NCI-H82 (cell line): ENCODE results near the gene SMOC2.

Source experiments
- DNase-seq: peaks from one replicate; lab custom pipeline; 2025; lab: John Stamatoyannopoulos, UW

Gene SMOC2

DNA sequence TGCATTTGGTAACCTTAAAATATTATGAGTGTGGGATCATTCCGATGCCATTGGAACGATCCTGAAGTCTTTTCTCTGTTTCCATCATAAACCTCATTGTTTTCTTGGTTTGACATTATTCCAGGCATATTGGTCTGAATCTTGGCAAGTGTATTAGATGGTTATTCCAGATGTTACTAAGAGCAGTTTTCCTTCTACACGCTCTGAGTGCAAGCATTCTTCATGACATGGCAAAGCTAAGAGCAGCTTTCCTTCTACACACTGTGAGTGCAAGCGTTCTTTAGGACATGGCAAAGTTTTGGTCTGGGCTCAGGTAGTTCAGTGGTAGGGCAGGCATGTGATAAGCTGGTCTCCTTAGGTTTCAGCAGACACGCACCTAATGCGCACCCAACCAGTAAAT, 53.0 kb downstream of the SMOC2 start:
- no peak for DNase-seq

GRCh38 chr6:168494726-168495125, 53.7 kb downstream of the SMOC2 start:
- no peak for DNase-seq

DNA sequence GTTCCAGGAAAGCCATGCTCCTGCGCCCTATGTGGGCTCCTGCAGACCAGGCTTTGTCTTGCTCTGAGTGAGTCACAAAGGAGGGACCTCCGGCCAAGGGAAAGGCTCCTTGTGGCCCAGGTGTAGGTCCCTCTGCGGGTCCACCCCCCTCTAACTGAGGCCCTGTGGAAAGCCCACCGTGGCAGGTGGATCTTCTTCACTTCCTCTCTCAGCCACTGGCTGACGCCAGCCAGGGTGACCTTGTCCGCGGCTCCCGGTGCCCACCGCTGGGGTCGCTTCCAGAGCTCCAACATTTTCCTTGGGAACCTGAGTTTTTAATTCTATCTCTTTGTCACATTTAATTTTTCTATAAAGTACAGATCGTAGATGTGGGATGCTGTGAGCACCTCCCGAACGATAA, 54.1 kb downstream of the SMOC2 start:
- no peak for DNase-seq

DNA sequence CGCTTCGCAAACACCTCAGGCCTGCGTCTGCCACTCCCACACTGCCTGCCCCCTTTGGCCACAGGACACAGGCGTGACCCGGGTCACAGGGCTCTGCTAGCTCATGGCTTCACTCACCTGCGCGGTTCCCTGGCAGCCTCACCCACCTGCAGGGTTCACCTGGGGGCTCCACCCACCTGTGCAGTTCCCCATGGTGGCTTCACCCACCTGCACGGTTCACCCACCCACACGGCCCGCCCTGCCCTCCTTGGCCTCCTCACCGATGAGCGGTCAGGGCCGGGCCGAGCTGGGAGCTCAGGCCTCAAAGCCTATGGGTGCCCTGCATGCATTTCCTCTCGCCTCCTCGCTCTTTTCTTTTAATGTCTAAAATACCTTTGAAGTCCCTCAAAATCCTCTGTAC, 54.7 kb downstream of the SMOC2 start:
- DNase-seq, result no peak

- DNase-seq, result no peak
Measured at GRCh38 chr6:168496139-168496996, 55.4 kb downstream of the SMOC2 start.

GRCh38 chr6:168496997-168497331, 56.0 kb downstream of the SMOC2 start:
- DNase-seq, result no peak

DNA sequence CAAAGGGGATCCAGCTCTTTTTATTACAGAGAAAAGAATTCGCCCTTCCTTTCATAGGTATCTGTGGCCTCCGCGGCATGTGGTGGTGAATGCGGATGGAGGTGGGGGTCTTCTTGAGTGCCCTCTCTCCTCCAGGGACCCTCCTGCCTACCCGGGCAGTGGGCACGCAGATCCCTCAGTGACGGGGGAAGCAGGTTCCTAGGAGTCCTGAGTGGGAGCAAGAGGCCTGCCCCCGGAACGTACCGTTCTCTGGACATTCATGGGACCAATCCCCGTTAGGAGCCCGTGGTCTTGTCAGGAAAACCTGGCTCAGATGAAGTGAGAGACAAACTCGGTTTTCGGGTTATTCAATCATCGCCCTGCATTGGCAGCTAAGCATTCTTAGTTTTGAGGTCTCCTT, 56.4 kb downstream of the SMOC2 start:
- DNase-seq, result no peak

GRCh38 chr6:168498161-168498843, 57.3 kb downstream of the SMOC2 start:
- DNase-seq, result no peak

GRCh38 chr6:168499045-168499650, 58.2 kb downstream of the SMOC2 start:
- DNase-seq, result no peak

GRCh38 chr6:168500519-168500918, 59.5 kb downstream of the SMOC2 start:
- DNase-seq, result no peak

DNA sequence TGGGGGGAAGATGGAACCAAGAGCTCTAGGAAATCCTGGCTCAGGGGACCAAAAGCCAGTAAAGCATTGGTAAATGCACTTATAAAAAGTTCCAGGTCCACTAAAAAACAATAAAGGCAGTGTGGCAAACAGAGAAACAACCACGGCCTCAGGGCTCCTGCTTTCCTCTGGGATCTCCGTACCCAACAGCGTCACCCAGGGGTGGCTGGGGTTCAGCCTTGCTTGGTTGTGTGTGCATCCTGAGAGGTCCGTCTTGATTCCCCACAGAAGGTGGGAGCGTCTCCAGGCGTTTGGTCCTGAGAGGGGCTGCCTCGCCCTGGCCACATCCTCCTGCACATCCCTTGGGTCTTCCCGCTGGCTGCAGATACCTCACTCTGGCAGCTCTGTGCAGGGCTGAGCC, 60.6 kb downstream of the SMOC2 start:
- DNase-seq, result no peak

GRCh38 chr6:168504366-168504765, 63.4 kb downstream of the SMOC2 start:
- no peak for DNase-seq

DNA sequence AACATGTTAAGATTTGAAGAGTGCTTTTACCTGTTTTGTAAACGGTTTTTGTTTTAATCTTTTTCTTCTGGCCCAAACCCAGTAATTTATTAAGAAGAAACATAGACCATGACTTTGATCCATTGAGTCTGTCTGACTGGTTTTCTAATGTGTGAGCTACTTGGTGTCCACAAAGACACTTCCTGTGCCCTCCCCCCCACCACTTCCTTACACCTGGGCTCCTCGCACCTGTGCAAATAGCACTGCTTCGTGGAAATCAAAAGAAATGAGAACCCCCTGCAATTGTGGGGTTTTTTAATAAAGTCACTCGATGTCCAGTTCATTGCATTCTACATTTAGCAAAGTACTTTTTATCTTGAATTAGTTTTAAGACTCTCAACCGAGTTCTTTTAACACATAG, 65.5 kb downstream of the SMOC2 start:
- no peak for DNase-seq

DNA sequence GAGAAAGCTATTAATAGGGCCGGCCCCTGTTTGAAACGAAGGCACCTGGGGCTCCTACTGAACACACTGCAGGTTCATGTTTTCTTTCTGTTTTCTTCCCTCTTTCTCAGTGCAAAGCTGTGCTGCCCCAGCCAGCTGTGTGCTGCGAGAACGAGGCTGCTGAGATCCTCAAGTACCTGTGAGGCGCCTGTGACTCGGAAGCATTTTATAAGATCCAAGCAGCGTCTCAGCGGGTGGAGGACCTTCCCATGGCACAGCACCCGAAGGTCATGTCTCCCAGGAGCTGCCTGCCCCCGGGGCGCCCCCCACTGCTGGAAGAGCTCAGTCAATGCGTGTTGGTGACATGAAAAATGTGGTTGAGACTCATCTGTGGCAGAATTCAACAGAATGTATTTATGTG, 66.3 kb downstream of the SMOC2 start:
- no peak for DNase-seq

- DNase-seq, result no peak
Measured at GRCh38 chr6:168507730-168508129, 66.7 kb downstream of the SMOC2 start.

DNA sequence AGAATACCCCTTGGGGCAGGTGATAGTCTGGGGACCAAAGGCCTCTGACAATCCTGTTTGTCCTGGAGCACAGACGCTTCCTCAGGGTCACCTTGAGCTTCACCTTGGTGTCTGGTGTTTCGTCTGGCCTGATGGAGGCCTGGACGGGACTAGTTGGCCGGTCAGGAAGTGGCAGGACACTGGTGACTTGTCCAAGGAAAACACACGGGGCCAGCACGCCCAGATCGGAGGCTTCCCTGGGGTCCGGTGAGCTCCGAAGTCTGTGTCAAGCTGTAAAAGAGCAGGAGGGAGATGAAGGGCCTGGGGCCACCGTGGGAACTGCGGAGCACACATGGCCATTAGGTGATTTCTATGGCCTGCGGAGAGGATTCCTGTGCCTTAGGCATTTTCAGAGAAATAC, 67.9 kb downstream of the SMOC2 start:
- DNase-seq, result no peak

DNA sequence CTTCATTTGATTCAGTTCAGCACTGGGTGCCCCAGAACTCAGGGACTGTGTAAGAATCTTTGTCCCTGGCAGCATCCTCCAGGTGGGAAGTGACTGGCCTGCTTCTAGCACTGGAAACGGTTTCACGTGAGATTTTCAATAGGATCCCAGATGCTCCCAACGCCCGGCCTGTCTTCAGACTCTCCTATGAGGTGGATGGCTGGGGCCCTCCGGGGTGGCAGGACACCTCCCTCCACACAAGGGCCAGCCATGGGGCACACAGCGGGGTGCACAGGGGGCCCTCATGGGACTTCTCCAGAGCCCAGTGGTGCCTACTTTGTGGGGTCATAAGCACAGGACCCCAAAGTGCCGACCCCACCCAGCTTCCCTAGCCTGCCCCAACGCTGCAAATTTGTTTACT, 72.8 kb downstream of the SMOC2 start:
- DNase-seq, result no peak

GRCh38 chr6:168514216-168514615, 73.2 kb downstream of the SMOC2 start:
- no peak for DNase-seq

DNA sequence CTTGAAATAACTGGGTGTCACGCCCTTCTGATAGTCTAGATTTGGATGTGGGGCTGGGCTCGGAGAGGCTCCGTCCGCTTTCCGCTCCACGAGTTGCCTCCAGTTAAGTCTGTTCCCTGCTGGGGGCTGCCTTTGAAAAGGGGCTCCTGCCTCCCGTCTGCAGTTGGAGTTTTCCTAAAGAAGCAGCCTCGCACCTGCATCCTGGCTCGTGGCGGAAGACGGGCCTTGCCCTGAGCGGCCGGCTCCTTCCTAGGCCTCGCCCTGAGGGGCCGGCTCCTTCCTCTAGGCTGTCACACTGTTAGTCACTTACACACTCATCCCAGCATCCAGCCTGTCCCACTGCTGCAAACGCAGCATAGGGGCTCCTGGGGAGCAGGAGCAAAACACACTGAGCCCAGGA, 74.4 kb downstream of the SMOC2 start:
- DNase-seq, result no peak

GRCh38 chr6:168516944-168517741, 76.2 kb downstream of the SMOC2 start:
- no peak for DNase-seq

DNA sequence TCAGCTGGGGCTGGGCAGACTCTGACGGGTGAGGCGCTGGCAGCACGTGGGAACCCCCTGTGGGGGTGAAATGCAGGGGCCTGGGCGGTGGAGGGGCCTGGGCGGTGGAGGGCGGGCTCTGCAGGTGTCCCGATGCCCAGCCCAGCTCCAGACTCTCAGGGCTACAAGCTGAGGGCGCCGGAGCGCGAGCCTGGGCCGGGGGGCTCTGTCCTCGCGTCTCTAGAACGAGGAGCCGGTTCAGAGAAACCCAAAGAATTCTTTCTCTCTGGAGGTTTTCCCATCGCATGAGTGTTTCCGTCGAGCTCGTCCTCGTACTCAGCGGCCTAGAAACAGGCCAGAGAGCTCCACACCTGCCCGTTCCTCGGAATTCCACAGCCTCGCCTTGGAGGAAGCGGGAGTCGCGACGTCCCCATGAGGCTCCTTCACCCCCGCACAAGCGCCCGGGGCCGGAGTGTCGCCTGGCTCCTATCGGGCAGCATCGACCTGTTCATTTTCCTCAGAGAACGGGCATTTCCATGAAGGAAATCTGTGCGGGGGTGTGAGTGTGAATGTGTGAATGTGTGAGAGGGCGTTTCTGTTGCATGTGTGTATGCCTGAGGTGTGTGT, 76.9 kb downstream of the SMOC2 start:
- DNase-seq, result no peak

DNA sequence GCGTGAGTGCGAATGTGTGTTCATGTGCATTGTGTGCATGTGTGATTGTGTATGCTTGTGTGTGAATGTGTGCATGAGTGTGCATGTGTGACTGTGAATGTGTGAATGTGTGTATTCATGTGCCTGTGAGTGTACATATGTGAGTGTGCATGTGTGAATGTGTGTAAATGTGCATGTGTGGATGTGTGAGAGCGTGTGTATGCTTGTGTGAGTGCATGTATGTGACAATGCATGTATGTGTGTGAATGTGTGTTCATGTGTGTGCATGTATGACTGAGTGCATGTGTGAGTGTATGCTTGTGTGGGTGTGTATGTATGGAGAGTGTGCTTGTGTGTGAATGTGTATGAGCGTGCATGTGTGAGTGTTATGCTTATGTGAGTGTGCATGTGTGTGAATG, 77.4 kb downstream of the SMOC2 start:
- no peak for DNase-seq
